Cardiac fibroblast (primary cell): ENCODE data around the gene WNT7B.

Experiments used
- DNase-seq, 2 donors: peaks; one replicate each; pipeline versions ENCODE4 v3.0.0 to v3.0.0-alpha.2; 2010; ENCODE audit warnings: low read depth in 2 of 2
- H3K4me3 ChIP-seq, 2 donors: replicated peaks in 1 of 2; 1 replicate in 1 of 2; 2 replicates in 1 of 2; pipeline ENCODE4 v1.5.1; 2011; ENCODE audit warnings: low read depth in 2 of 2, low read length in 2 of 2, mild to moderate bottlenecking in 2 of 2, moderate library complexity in 1 of 2
- CTCF ChIP-seq: IDR thresholded peaks from one replicate; pipeline ENCODE4 v1.5.1; 2011; ENCODE audit warnings: low read depth, mild to moderate bottlenecking, low read length, inconsistent platforms

The WNT7B gene

GRCh38 chr22:45984316-45984916 is 7.5 kb upstream of the WNT7B start:
- no peak overlapping the region for H3K4me3 ChIP-seq
- TF ChIP-seq CTCF, result no peak

GRCh38 chr22:45983797-45984196 is 6.8 kb upstream of the WNT7B start:
- DNase-seq, result no peak
- H3K4me3 ChIP-seq, result no peak overlapping the region
- TF ChIP-seq CTCF, result no peak

More at GRCh38 chr22:45984316-45984916, 7.5 kb upstream of the WNT7B start:
- DNase-seq, result no peak

- TF ChIP-seq CTCF, result no peak
- no peak for DNase-seq
- H3K4me3 ChIP-seq, result no peak overlapping the region
Measured at GRCh38 chr22:45980761-45981160, 3.8 kb upstream of the WNT7B start.

- TF ChIP-seq CTCF, result no peak
- DNase-seq, result no peak
- H3K4me3 ChIP-seq, result no peak overlapping the region
Measured at GRCh38 chr22:45980268-45980570, 3.3 kb upstream of the WNT7B start.

DNA sequence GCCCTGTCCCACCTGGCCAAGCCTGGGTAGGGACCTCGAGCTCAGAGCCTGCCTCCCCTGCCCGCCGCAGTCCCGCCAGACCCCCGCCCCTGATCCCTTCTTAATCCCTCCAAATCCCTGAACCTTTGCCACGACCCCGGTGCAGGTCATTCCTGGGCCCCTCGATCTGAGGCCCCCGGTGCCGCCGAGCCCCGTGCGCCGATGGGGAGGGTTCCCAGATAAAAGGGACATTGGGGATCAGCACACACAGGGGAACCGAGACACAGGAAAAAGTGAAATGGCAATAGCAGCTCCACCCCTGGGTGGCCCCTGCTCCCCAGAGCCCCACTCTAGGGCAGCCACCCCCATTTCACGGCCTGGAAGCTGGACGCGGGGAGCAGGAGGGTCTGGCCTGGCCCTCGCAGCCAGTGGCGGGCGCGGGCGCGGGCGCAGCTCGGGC is 1.3 kb upstream of the WNT7B start:
- no peak overlapping the region for H3K4me3 ChIP-seq
- no peak for DNase-seq
- TF ChIP-seq CTCF, result no peak

DNA sequence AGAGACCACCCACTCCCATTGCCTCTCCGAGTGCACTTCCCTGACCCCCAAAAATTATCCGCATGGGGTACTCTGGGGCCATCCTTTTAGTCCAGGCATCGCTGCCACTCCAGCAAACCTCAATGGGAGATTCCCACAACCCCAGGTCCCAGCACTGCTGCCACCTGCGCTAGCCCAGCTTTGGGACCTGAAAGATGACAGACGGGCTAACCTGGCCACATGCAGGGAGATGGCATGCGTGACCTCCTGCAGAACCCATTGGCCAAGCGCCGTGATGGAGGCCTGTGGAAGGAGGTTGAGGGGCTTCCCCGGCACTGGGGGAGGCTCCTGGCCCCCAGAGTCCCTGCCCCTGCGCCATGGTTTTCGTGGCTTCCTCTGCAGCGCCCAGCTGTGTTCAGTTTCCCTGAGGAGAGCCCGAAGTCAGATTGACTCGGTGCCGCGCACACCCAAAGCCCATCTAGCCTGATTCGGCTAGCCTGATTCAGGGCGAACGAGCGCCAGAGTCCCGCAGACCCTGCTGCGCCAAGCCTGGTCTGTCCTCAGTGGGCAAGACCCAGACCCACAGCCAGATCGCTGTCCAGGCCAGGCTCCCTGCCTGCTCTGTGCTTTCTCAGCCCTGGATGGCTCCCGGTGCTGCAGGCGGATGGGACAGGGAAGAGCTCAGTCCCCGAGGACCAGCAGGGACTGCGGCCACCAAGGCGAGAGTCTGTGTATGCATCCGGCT is 751 bp upstream of the WNT7B start:
- no peak for TF ChIP-seq CTCF
- no peak overlapping the region for H3K4me3 ChIP-seq
- DNase-seq, result peak in 1 of 2 donors; percentile 20
